Sigmoid colon (tissue), 7 donors: Measurements from ENCODE around the gene C6orf62. TPM values are rescaled to one million over a fixed set of nuclear protein-coding genes. Genes with fewer than 3 reads are reported as not detected.
A peak's percentile ranks its signal among the peaks of the same experiment; 100 is the strongest.

Experiments used
- DNase-seq: peaks from one replicate; pipeline ENCODE4 v3.0.0-alpha.2; 2019
- H3K27ac ChIP-seq, 4 donors: fragments of 200-600 bp; sonication (generic); one replicate each; pipeline ENCODE4 v1.5.1; 2016 to 2019; ENCODE audit warnings: mild to moderate bottlenecking in 1 of 4
- H3K27me3 ChIP-seq, 3 donors: fragments of 200-600 bp; sonication (generic); one replicate each; pipeline ENCODE4 v1.5.1; 2019; ENCODE audit warnings: mild to moderate bottlenecking in 1 of 3
- H3K36me3 ChIP-seq, 4 donors: fragments of 200-600 bp; sonication (generic); one replicate each; pipeline ENCODE4 v1.5.1; 2016 to 2019
- H3K4me1 ChIP-seq, 4 donors: fragments of 200-600 bp; sonication (generic); one replicate each; pipeline ENCODE4 v1.5.1; 2017 to 2019
- H3K4me3 ChIP-seq, 4 donors: fragments of 200-600 bp; sonication (generic); one replicate each; pipeline ENCODE4 v1.5.1; 2017 to 2019; ENCODE audit warnings: mild to moderate bottlenecking in 2 of 4, moderate library complexity in 1 of 4
- H3K9me3 ChIP-seq, 4 donors: fragments of 200-600 bp in 3 of 4; sonication (generic) in 3 of 4; one replicate each; pipeline versions ENCODE4 v1.5.1 to v1.6.1; 2013 to 2019
- EP300 ChIP-seq, 4 donors: sonication (generic); formaldehyde crosslinking; IDR thresholded peaks; one replicate each; pipeline ENCODE4 v1.6.1; 2017; ENCODE audit warnings: antibody characterized with exemption in 4 of 4
- POLR2A ChIP-seq, 2 donors: fragments of 450-650 bp; IDR thresholded peaks; one replicate each; pipeline ENCODE4 v1.6.1; 2016; ENCODE audit warnings: antibody characterized with exemption in 2 of 2, mild to moderate bottlenecking in 2 of 2, moderate library complexity in 2 of 2
- POLR2AphosphoS5 ChIP-seq, 4 donors: sonication (generic); formaldehyde crosslinking; IDR thresholded peaks; one replicate each; pipeline ENCODE4 v1.6.1; 2017; ENCODE audit warnings: antibody characterized with exemption in 4 of 4
- WGBS, 2 donors: extraction: QIAGEN DNeasy Blood & Tissue Kit; methylation state at CpG; one replicate each; pipeline ENCODE4 v1.1.7; 2013; 5-methylcytosine and 5-hydroxymethylcytosine counted together
- intact Hi-C: fragments of 100-400 bp; cut with DNase I; formaldehyde crosslinking; loops from one replicate; pipeline ENCODE4 v1.15.1; 2023
- polyA plus RNA-seq, 3 donors: library from polyadenylated mRNA; stranded (reverse); fragments of 200-250 nt; gene quantifications; one replicate each; pipeline ENCODE4 v1.2.3, GENCODE V29; 2013
- total RNA-seq, 4 donors: library from RNA; depleted of rRNA; stranded (reverse); fragments of >200 nt; gene quantifications; one replicate each; pipeline ENCODE4 v1.1.0, GENCODE V29; 2016
- TF ChIP-seq, protein P1 (sequence below), 4 experiments: fragments of 450-650 bp in 3 of 4; fragments of 200-600 bp in 1 of 4; IDR thresholded peaks; one replicate each; pipeline ENCODE4 v1.5.1; 2016 to 2019; ENCODE audit warnings: antibody characterized with exemption in 4 of 4, mild to moderate bottlenecking in 3 of 4, moderate library complexity in 2 of 4
- donor health status: healthy with polysubstance abuse.
- donor health status: Bipolar disorder and iron deficiency.
- donor health status: healthy.

The C6orf62 gene
- total and polyA plus RNA-seq, 7 donors = 27.0 to 60.9 (median 33.2) TPM

GRCh38 chr6:24710519-24711303 lies 8.2 kb downstream of the C6orf62 start:
- WGBS, 2 donors = 83 to 93% methylated on average over 10 of the region's 10 CpGs
- H3K36me3 ChIP-seq = peaks cover 39 to 100% (median 67%) of the 10 kb centered on the region in 4 donors
- H3K4me1 ChIP-seq = peaks cover 0 to 50% (median 39%) of the 10 kb centered on the region in 4 donors
- H3K9me3 ChIP-seq = no peaks in the 10 kb centered on the region
- no peak overlapping the region for H3K27ac ChIP-seq
- TF ChIP-seq EP300 (IDR thresholded peaks at IDR 0.05) = no peak
- intact Hi-C loops = loop anchor here (10.0 kb wide), 1 partner anchor 276 kb away; no protein-coding TSS in a partner anchor
- no peak for DNase-seq
- H3K4me3 ChIP-seq = no peak overlapping the region
- no peaks in the 10 kb centered on the region for H3K27me3 ChIP-seq

- H3K27me3 ChIP-seq = no peaks in the 10 kb centered on the region
- H3K4me1 ChIP-seq = peaks cover 0 to 35% (median 24%) of the 10 kb centered on the region in 4 donors
- DNase-seq = no peak
- no peak for TF ChIP-seq EP300 (IDR thresholded peaks at IDR 0.05)
- no peak for TF ChIP-seq POLR2AphosphoS5 (IDR thresholded peaks at IDR 0.05)
- TF ChIP-seq POLR2A (IDR thresholded peaks at IDR 0.05) = no peak
- TF ChIP-seq, protein P1, sequence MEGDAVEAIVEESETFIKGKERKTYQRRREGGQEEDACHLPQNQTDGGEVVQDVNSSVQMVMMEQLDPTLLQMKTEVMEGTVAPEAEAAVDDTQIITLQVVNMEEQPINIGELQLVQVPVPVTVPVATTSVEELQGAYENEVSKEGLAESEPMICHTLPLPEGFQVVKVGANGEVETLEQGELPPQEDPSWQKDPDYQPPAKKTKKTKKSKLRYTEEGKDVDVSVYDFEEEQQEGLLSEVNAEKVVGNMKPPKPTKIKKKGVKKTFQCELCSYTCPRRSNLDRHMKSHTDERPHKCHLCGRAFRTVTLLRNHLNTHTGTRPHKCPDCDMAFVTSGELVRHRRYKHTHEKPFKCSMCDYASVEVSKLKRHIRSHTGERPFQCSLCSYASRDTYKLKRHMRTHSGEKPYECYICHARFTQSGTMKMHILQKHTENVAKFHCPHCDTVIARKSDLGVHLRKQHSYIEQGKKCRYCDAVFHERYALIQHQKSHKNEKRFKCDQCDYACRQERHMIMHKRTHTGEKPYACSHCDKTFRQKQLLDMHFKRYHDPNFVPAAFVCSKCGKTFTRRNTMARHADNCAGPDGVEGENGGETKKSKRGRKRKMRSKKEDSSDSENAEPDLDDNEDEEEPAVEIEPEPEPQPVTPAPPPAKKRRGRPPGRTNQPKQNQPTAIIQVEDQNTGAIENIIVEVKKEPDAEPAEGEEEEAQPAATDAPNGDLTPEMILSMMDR (IDR thresholded peaks at IDR 0.05) = no peak
- 80 to 81% methylated on average over 4 of the region's 4 CpGs for WGBS, 2 donors
- H3K4me3 ChIP-seq = no peak overlapping the region
- no peaks in the 10 kb centered on the region for H3K9me3 ChIP-seq
- H3K27ac ChIP-seq = no peak overlapping the region
- H3K36me3 ChIP-seq = peaks cover 33 to 100% (median 72%) of the 10 kb centered on the region in 4 donors
- intact Hi-C loops = no loop called here
Observed at GRCh38 chr6:24709014-24709711, 9.8 kb downstream of the C6orf62 start.

- Histone ChIP-seq H3K9me3 (no peaks in the 10 kb centered on the region), H3K36me3 (peaks cover 33 to 100% (median 72%) of the 10 kb centered on the region in 4 donors), H3K4me1 (peaks cover 0 to 29% (median 21%) of the 10 kb centered on the region in 4 donors), H3K4me3 (no peak overlapping the region), H3K27me3 (no peaks in the 10 kb centered on the region), H3K27ac (no peak overlapping the region)
- TF ChIP-seq, protein P1 (IDR thresholded peaks at IDR 0.05) = no peak
- TF ChIP-seq EP300 (IDR thresholded peaks at IDR 0.05) = no peak
- TF ChIP-seq POLR2A (IDR thresholded peaks at IDR 0.05) = no peak
- TF ChIP-seq POLR2AphosphoS5 (IDR thresholded peaks at IDR 0.05) = no peak
- intact Hi-C loops = no loop called here
- WGBS, 2 donors = 76 to 93% methylated on average over 3 of the region's 3 CpGs
- DNase-seq = no peak
Observed at GRCh38 chr6:24708612-24709011, 10.3 kb downstream of the C6orf62 start.

DNA sequence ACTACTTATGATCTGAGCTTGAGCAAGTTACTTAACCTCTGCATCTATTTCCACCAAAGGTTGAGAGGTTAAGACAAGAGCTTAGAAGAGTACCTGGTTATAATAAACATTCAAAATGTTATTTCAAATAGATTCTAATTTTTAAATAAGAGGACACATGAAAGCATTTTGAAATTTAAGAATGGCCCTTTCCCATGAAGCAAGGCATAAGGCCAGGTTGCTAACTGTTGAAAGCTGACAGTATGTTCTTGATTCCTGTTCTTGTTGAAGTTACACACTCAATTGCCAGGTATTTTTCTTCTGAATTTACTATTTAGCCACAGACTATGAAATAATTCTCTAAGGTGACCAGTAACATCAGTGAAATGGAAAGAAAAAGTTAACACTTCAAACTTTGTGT lies 14.5 kb downstream of the C6orf62 start:
- intact Hi-C loops = no loop called here
- peaks cover 32 to 91% (median 59%) of the 10 kb centered on the region in 4 donors for H3K36me3 ChIP-seq
- DNase-seq = no peak

GRCh38 chr6:24702720-24703282 lies 16.2 kb downstream of the C6orf62 start:
- TF ChIP-seq POLR2AphosphoS5 (IDR thresholded peaks at IDR 0.05) = no peak
- TF ChIP-seq, protein P1 (IDR thresholded peaks at IDR 0.05) = no peak
- no peak for TF ChIP-seq EP300 (IDR thresholded peaks at IDR 0.05)
- TF ChIP-seq POLR2A (IDR thresholded peaks at IDR 0.05) = no peak
- H3K4me3 ChIP-seq = no peak overlapping the region
- WGBS, 2 donors = 42 to 76% methylated on average over 4 of the region's 4 CpGs
- H3K4me1 ChIP-seq = no peaks in the 10 kb centered on the region
- intact Hi-C loops = no loop called here
- H3K27ac ChIP-seq = no peak overlapping the region
- no peaks in the 10 kb centered on the region for H3K27me3 ChIP-seq
- peaks cover 22 to 81% (median 44%) of the 10 kb centered on the region in 4 donors for H3K36me3 ChIP-seq
- H3K9me3 ChIP-seq = no peaks in the 10 kb centered on the region
- no peak for DNase-seq

More for the DNA sequence above, 14.5 kb downstream of the C6orf62 start:
- H3K27ac ChIP-seq = no peak overlapping the region
- no peaks in the 10 kb centered on the region for H3K27me3 ChIP-seq
- H3K4me1 ChIP-seq = no peaks in the 10 kb centered on the region
- TF ChIP-seq POLR2A (IDR thresholded peaks at IDR 0.05) = no peak
- peak in 1 of 4 donors; percentile 10 for TF ChIP-seq POLR2AphosphoS5 (IDR thresholded peaks at IDR 0.05)
- H3K9me3 ChIP-seq = no peaks in the 10 kb centered on the region
- H3K4me3 ChIP-seq = no peak overlapping the region
